Fibroblast of lung (primary cell): ENCODE measurements around the gene TECPR2. TPM values are rescaled to one million over a fixed set of nuclear protein-coding genes. Genes with fewer than 3 reads are reported as not detected.

Experiments used
- DNase-seq, 2 donors: peaks; one replicate each; pipeline versions ENCODE4 v3.0.0 to v3.0.0-alpha.2; 2010; ENCODE audit warnings: low read depth in 2 of 2
- H2AFZ ChIP-seq: 2 replicates; pipeline ENCODE4 v1.5.1; 2012; ENCODE audit warnings: low read length, control low read depth, inconsistent platforms
- H3K27ac ChIP-seq: 2 replicates; pipeline ENCODE4 v1.5.1; 2011; ENCODE audit warnings: low read length, control low read depth; ENCODE audit not compliant: insufficient read depth
- H3K27me3 ChIP-seq: 2 replicates; pipeline ENCODE4 v1.5.1; 2011; ENCODE audit warnings: mild to moderate bottlenecking, low read length; ENCODE audit not compliant: control insufficient read depth, insufficient read depth
- H3K36me3 ChIP-seq: 2 replicates; pipeline ENCODE4 v1.5.1; 2011; ENCODE audit warnings: low read length; ENCODE audit not compliant: control insufficient read depth, insufficient read depth
- H3K4me1 ChIP-seq: 2 replicates; pipeline ENCODE4 v1.5.1; 2011; ENCODE audit warnings: low read length; ENCODE audit not compliant: control insufficient read depth, insufficient read depth; ENCODE audit errors: extremely low read depth
- H3K4me2 ChIP-seq: 2 replicates; pipeline ENCODE4 v1.5.1; 2011; ENCODE audit warnings: low read length, control low read depth; ENCODE audit not compliant: insufficient read depth; ENCODE audit errors: extremely low read depth
- H3K4me3 ChIP-seq, 4 experiments: fragments of 200-600 bp in 1 of 4; sonication (generic) in 1 of 4; replicated peaks in 1 of 4; 2 replicates each; pipeline ENCODE4 v1.5.1; 2011 to 2016; ENCODE audit warnings: low read length in 4 of 4, low read depth in 3 of 4, mild to moderate bottlenecking in 3 of 4, control low read depth in 2 of 4, inconsistent platforms in 1 of 4, mixed read lengths in 1 of 4; ENCODE audit not compliant: insufficient read depth in 1 of 4; ENCODE audit errors: control extremely low read depth in 1 of 4
- H3K79me2 ChIP-seq: 2 replicates; pipeline ENCODE4 v1.5.1; 2012; ENCODE audit warnings: mild to moderate bottlenecking, low read length, inconsistent platforms; ENCODE audit not compliant: control insufficient read depth, insufficient read depth
- H3K9ac ChIP-seq: 2 replicates; pipeline ENCODE4 v1.5.1; 2011; ENCODE audit warnings: mild to moderate bottlenecking, low read length, control low read depth; ENCODE audit not compliant: insufficient read depth
- H3K9me3 ChIP-seq: 2 replicates; pipeline ENCODE4 v1.5.1; 2012; ENCODE audit warnings: low read depth, low read length; ENCODE audit not compliant: control insufficient read depth, insufficient read depth
- H4K20me1 ChIP-seq: 2 replicates; pipeline ENCODE4 v1.5.1; 2011; ENCODE audit warnings: low read length; ENCODE audit not compliant: control insufficient read depth, insufficient read depth; ENCODE audit errors: extremely low read depth
- EZH2 ChIP-seq: IDR thresholded peaks from 2 replicates; pipeline ENCODE4 v1.5.1; 2012; ENCODE audit warnings: low read length, control low read depth, mild to moderate bottlenecking; ENCODE audit errors: missing control alignments
- polyA plus RNA-seq, 2 donors: library from polyadenylated mRNA; depleted of rRNA in 1 of 2; stranded (reverse) in 1 of 2; unstranded in 1 of 2; fragments of >200 nt; gene quantifications; 2 replicates each; pipeline ENCODE4 v1.2.1, GENCODE V29; 2011 to 2012; ENCODE audit warnings: missing spikeins in 1 of 2
- total RNA-seq: library from RNA; depleted of rRNA; stranded (reverse); fragments of >200 nt; gene quantifications from 2 replicates; pipeline ENCODE4 v1.2.1, GENCODE V29; 2014
- TF ChIP-seq, protein P1 (sequence below), 2 donors: IDR thresholded peaks in 1 of 2; conservative IDR thresholded peaks in 1 of 2; 1 replicate in 1 of 2; 2 replicates in 1 of 2; pipeline ENCODE4 v1.5.1; 2011 to 2012; ENCODE audit warnings: low read length in 2 of 2, control low read depth in 1 of 2, inconsistent platforms in 1 of 2, low read depth in 1 of 2, mild to moderate bottlenecking in 1 of 2

Gene TECPR2
- total and polyA plus RNA-seq, 2 donors (not counting 1 experiment from before 2014, with no cell fraction given), result 9.2 to 17.8 TPM

DNA sequence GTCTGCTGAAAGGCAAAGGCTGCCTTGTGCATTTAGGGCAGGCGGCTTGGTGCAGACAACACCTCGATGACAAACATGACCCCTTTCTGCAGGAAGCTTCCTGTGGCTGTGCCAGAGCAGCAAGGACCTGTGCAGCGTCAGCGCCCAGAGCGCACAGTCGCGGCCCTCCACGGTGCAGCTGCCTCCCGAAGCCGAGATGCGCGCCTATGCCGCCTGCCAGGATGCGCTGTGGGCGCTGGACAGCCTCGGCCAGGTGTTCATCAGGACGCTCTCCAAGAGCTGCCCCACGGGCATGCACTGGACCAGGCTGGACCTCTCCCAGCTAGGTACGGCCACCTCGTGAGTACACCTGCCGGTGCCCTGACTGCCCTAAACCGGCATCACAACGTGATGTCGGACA, 89.6 kb downstream of the TECPR2 start:
- Histone ChIP-seq H3K9ac (no peak overlapping the region), H3K4me1 (no peaks in the 10 kb centered on the region), H3K36me3 (peaks cover 20% of the 10 kb centered on the region), H3K27me3 (no peaks in the 10 kb centered on the region), H4K20me1 (no peaks in the 10 kb centered on the region), H2AFZ (no peak overlapping the region), H3K27ac (no peak overlapping the region), H3K9me3 (no peaks in the 10 kb centered on the region), H3K4me3 (no peak overlapping the region), H3K79me2 (no peaks in the 10 kb centered on the region), H3K4me2 (no peak overlapping the region)
- TF ChIP-seq, protein P1, sequence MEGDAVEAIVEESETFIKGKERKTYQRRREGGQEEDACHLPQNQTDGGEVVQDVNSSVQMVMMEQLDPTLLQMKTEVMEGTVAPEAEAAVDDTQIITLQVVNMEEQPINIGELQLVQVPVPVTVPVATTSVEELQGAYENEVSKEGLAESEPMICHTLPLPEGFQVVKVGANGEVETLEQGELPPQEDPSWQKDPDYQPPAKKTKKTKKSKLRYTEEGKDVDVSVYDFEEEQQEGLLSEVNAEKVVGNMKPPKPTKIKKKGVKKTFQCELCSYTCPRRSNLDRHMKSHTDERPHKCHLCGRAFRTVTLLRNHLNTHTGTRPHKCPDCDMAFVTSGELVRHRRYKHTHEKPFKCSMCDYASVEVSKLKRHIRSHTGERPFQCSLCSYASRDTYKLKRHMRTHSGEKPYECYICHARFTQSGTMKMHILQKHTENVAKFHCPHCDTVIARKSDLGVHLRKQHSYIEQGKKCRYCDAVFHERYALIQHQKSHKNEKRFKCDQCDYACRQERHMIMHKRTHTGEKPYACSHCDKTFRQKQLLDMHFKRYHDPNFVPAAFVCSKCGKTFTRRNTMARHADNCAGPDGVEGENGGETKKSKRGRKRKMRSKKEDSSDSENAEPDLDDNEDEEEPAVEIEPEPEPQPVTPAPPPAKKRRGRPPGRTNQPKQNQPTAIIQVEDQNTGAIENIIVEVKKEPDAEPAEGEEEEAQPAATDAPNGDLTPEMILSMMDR (conservative IDR thresholded peaks at IDR 0.05 in 1 of 2, IDR thresholded peaks at IDR 0.05 in 1 of 2; ENCODE audit: low read depth in 1 of 2, low read length in 2 of 2), result no peak
- TF ChIP-seq EZH2, result no peak
- no peak for DNase-seq

DNA sequence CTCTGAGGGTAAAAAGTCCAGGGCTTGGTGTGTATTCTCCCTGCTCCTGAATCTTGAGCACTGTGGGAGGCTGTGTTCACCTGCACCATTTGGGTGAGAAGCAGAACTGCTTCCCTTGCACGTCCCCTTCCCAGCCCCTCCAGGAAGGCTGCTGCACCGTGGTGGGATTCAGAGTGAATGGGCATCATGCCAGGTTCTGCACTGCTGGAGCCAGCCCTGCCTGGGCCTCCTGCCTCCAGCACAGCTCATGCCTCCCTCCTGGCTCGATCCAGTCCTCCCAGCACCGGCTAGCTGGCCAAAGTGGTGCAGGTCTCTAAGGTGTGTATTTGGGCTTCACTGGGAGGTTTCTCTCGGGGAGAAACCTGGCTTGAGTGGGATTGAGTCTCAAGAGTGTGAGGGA, 92.0 kb downstream of the TECPR2 start:
- Histone ChIP-seq H3K9me3 (no peaks in the 10 kb centered on the region), H3K4me3 (no peak overlapping the region), H3K27ac (no peak overlapping the region), H3K4me1 (no peaks in the 10 kb centered on the region), H3K27me3 (no peaks in the 10 kb centered on the region), H3K79me2 (no peaks in the 10 kb centered on the region), H3K9ac (no peak overlapping the region), H2AFZ (no peak overlapping the region), H3K4me2 (no peak overlapping the region), H4K20me1 (no peaks in the 10 kb centered on the region), H3K36me3 (peaks cover 17% of the 10 kb centered on the region)
- TF ChIP-seq, protein P1 (conservative IDR thresholded peaks at IDR 0.05 in 1 of 2, IDR thresholded peaks at IDR 0.05 in 1 of 2; ENCODE audit: low read depth in 1 of 2, low read length in 2 of 2), result no peak
- TF ChIP-seq EZH2, result no peak
- DNase-seq, result no peak

DNA sequence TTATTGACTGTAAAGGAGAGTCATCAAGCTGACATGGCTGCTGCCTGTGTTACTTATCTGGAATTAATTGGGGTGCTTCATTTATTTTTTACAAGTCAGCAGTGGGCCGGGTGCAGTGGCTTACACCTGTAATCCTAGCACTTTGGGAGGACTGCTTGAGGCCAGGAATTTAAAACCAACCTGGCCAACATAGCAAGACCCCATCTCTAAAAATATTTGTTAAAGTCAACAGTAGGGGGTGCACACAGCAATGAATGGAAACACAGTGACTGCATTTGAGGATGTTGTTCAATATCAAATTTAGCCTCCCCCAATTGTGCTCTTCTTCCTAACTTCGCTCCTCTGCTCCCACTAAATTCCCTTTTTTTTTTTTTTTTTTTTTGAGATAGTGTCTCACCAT, 94.8 kb downstream of the TECPR2 start:
- no peak overlapping the region for H2AFZ ChIP-seq
- H3K27me3 ChIP-seq, result no peaks in the 10 kb centered on the region
- peaks cover 7% of the 10 kb centered on the region for H3K36me3 ChIP-seq
- no peak overlapping the region for H3K27ac ChIP-seq
- H3K9me3 ChIP-seq, result no peaks in the 10 kb centered on the region
- DNase-seq, result no peak
- H3K79me2 ChIP-seq, result no peaks in the 10 kb centered on the region
- no peak overlapping the region for H3K4me3 ChIP-seq
- H3K4me1 ChIP-seq, result no peaks in the 10 kb centered on the region
- no peaks in the 10 kb centered on the region for H4K20me1 ChIP-seq
- no peak overlapping the region for H3K9ac ChIP-seq
- no peak overlapping the region for H3K4me2 ChIP-seq
- TF ChIP-seq EZH2, result no peak
- TF ChIP-seq, protein P1 (conservative IDR thresholded peaks at IDR 0.05 in 1 of 2, IDR thresholded peaks at IDR 0.05 in 1 of 2; ENCODE audit: low read depth in 1 of 2, low read length in 2 of 2), result no peak
